Thoracic aorta (tissue), 2 donors: Measurements from ENCODE around the gene ZNF281. TPM values are rescaled to one million over a fixed set of nuclear protein-coding genes. Genes with fewer than 3 reads are reported as not detected.

Source experiments
- ATAC-seq: fragments of 150-250 bp; one replicate; pipeline ENCODE4 v1.8.0; 2017; ENCODE audit warnings: low read depth; ENCODE audit not compliant: insufficient number of reproducible peaks, low FRiP score
- DNase-seq: peaks from one replicate; pipeline ENCODE4 v3.0.0-alpha.2; 2020; ENCODE audit warnings: low spot score
- H3K27ac ChIP-seq, 2 donors: fragments of 200-600 bp; sonication (generic); 1 replicate in 1 of 2; 2 replicates in 1 of 2; pipeline ENCODE4 v1.5.1; 2016; ENCODE audit warnings: mild to moderate bottlenecking in 2 of 2, moderate library complexity in 2 of 2
- H3K27me3 ChIP-seq: fragments of 200-600 bp; sonication (generic); replicated peaks from 2 replicates; pipeline ENCODE4 v1.6.0; 2016; ENCODE audit warnings: mild to moderate bottlenecking; ENCODE audit not compliant: insufficient read depth
- H3K36me3 ChIP-seq: fragments of 200-600 bp; sonication (generic); one replicate; pipeline ENCODE4 v1.5.1; 2016
- H3K4me1 ChIP-seq, 2 donors: fragments of 200-600 bp; sonication (generic); 1 replicate in 1 of 2; 2 replicates in 1 of 2; pipeline versions ENCODE4 v1.5.1 to v1.6.0; 2016; ENCODE audit warnings: low read depth in 2 of 2, mild to moderate bottlenecking in 1 of 2; ENCODE audit not compliant: control insufficient read depth in 1 of 2
- H3K4me3 ChIP-seq: fragments of 200-600 bp; sonication (generic); 2 replicates; pipeline ENCODE4 v1.5.1; 2016; ENCODE audit warnings: mild to moderate bottlenecking
- H3K9me3 ChIP-seq: fragments of 200-600 bp; sonication (generic); 2 replicates; pipeline ENCODE4 v1.5.1; 2016
- total RNA-seq, 2 donors: library from RNA; depleted of rRNA; stranded (reverse); fragments of >200 nt; gene quantifications; one replicate each; pipeline versions ENCODE4 v1.1.0 to v1.2.3, GENCODE V29; 2016
- TF ChIP-seq, protein P1 (sequence below): fragments of 200-600 bp; sonication (generic); IDR thresholded peaks from one replicate; pipeline ENCODE4 v1.5.1; 2019; ENCODE audit warnings: antibody characterized with exemption

The ZNF281 gene
- total RNA-seq, 2 donors from 2014 or later: 6.5 to 15.7 TPM

- Histone ChIP-seq H3K4me3 (no peak overlapping the region), H3K36me3 (no peaks in the 10 kb centered on the region), H3K27me3 (no peaks in the 10 kb centered on the region), H3K4me1 (no peaks in the 10 kb centered on the region), H3K27ac (no peak overlapping the region), H3K9me3 (no peaks in the 10 kb centered on the region)
- TF ChIP-seq, protein P1, sequence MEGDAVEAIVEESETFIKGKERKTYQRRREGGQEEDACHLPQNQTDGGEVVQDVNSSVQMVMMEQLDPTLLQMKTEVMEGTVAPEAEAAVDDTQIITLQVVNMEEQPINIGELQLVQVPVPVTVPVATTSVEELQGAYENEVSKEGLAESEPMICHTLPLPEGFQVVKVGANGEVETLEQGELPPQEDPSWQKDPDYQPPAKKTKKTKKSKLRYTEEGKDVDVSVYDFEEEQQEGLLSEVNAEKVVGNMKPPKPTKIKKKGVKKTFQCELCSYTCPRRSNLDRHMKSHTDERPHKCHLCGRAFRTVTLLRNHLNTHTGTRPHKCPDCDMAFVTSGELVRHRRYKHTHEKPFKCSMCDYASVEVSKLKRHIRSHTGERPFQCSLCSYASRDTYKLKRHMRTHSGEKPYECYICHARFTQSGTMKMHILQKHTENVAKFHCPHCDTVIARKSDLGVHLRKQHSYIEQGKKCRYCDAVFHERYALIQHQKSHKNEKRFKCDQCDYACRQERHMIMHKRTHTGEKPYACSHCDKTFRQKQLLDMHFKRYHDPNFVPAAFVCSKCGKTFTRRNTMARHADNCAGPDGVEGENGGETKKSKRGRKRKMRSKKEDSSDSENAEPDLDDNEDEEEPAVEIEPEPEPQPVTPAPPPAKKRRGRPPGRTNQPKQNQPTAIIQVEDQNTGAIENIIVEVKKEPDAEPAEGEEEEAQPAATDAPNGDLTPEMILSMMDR: no peak
- ATAC-seq (no peak), DNase-seq (no peak)
Observed at GRCh38 chr1:200452850-200453552, 43.2 kb upstream of the ZNF281 start.

DNA sequence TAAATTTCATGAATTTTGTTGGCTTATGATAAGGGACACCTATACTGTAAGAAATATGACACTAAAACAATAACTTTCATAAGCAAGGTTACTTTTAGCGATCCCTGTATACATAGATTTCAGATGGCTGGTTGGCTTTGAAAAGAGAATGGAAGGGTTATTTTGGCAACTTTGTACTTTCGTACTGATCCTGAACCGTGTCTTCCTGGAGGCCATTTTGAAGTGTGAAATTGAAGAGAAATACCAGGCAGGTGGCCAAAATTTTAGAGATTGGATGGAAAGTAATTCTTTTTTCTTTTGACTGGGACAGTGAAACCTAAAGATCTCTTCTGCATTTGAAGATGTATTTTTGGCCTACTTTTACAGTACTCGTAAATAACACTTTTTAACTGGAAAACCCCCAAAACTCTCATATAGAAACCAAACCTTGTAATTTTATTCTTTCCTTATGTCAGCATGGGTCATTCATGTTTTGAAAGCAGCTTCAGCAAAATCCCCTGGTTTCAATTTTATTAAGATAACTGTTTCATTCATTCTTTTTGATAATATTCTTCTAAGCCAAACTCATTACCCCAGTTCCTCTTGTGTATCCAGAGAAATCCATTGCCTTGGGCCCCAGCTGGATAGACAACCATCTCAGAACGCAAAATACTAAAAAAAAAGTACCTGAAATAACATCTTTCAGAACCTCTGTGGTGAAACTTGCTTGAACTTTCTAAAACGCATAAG, 38.4 kb upstream of the ZNF281 start:
- Histone ChIP-seq H3K27ac (no peak overlapping the region), H3K9me3 (no peaks in the 10 kb centered on the region), H3K4me1 (no peaks in the 10 kb centered on the region), H3K36me3 (no peaks in the 10 kb centered on the region), H3K27me3 (no peaks in the 10 kb centered on the region), H3K4me3 (no peak overlapping the region)
- TF ChIP-seq, protein P1: no peak
- ATAC-seq (no peak), DNase-seq (no peak)

- Histone ChIP-seq H3K27me3 (no peaks in the 10 kb centered on the region), H3K4me1 (no peaks in the 10 kb centered on the region), H3K27ac (no peak overlapping the region), H3K4me3 (no peak overlapping the region), H3K36me3 (no peaks in the 10 kb centered on the region), H3K9me3 (no peaks in the 10 kb centered on the region)
- no peak for ATAC-seq
- no peak for DNase-seq
- TF ChIP-seq, protein P1: no peak
Observed at GRCh38 chr1:200445213-200445612, 35.4 kb upstream of the ZNF281 start.

- Histone ChIP-seq H3K9me3 (no peaks in the 10 kb centered on the region), H3K27ac (no peak overlapping the region), H3K4me3 (no peak overlapping the region), H3K27me3 (no peaks in the 10 kb centered on the region), H3K36me3 (no peaks in the 10 kb centered on the region), H3K4me1 (no peaks in the 10 kb centered on the region)
- TF ChIP-seq, protein P1: no peak
- ATAC-seq (no peak), DNase-seq (no peak)
Observed at GRCh38 chr1:200444478-200444877, 34.6 kb upstream of the ZNF281 start.

DNA sequence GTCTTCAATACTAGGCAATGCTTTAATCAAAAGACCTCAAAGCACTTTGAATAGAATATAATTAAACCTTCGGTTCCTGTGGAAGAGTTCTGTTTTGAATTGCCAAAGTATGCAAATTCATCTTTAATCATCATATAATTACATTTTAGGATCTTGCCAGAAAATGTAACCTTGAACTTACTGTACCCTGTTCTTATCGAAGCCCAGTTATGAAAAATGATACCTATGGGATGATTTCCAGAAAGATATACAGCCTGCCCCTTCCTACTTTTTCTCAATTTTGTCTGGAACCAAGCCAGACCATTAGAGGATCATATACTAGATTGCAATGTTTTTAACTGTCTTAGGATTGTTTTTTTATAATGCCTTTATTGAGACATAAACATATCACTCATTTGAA, 34.0 kb upstream of the ZNF281 start:
- H3K4me3 ChIP-seq: no peak overlapping the region
- no peaks in the 10 kb centered on the region for H3K36me3 ChIP-seq
- no peaks in the 10 kb centered on the region for H3K27me3 ChIP-seq
- no peak overlapping the region for H3K27ac ChIP-seq
- H3K4me1 ChIP-seq: no peaks in the 10 kb centered on the region
- DNase-seq (no peak), ATAC-seq (no peak)
- TF ChIP-seq, protein P1: no peak
- H3K9me3 ChIP-seq: no peaks in the 10 kb centered on the region
